ENCODE measurements around the gene CHD2.
"Not testable (repeated sequence)": the region's sequence is repeated elsewhere in the genome, so short reads cannot be mapped to it uniquely, and the experiment has no call there.

CHD2 gene

GRCh38 chr15:93037820-93038705, 137.9 kb downstream of the CHD2 start:
- DNase-seq, result peak; percentile 5

- not testable (repeated sequence) for DNase-seq
Observed at GRCh38 chr15:93039562-93040287, 139.6 kb downstream of the CHD2 start.

- no peak for DNase-seq
Observed at GRCh38 chr15:93040288-93041158, 140.4 kb downstream of the CHD2 start.

GRCh38 chr15:93041159-93041547, 141.0 kb downstream of the CHD2 start:
- no peak for DNase-seq

GRCh38 chr15:93042211-93042610, 142.1 kb downstream of the CHD2 start:
- DNase-seq, result no peak

- no peak for DNase-seq
Observed at GRCh38 chr15:93042691-93043378, 142.7 kb downstream of the CHD2 start.

GRCh38 chr15:93043621-93044300, 143.6 kb downstream of the CHD2 start:
- no peak for DNase-seq

GRCh38 chr15:93044301-93045190, 144.4 kb downstream of the CHD2 start:
- no peak for DNase-seq

- DNase-seq, result no peak
Observed at GRCh38 chr15:93045191-93045785, 145.2 kb downstream of the CHD2 start.

GRCh38 chr15:93046120-93046519, 146.0 kb downstream of the CHD2 start:
- DNase-seq, result no peak

GRCh38 chr15:93046721-93047120, 146.6 kb downstream of the CHD2 start:
- DNase-seq, result no peak

- peak; percentile 48 for DNase-seq
Observed at GRCh38 chr15:93047621-93048425, 147.7 kb downstream of the CHD2 start.

GRCh38 chr15:93048426-93048721, 148.2 kb downstream of the CHD2 start:
- DNase-seq, result no peak

GRCh38 chr15:93048759-93049161, 148.6 kb downstream of the CHD2 start:
- no peak for DNase-seq

GRCh38 chr15:93049233-93049632, 149.1 kb downstream of the CHD2 start:
- DNase-seq, result no peak

- DNase-seq, result no peak
Observed at GRCh38 chr15:93049914-93050578, 149.9 kb downstream of the CHD2 start.

GRCh38 chr15:93050648-93051047, 150.5 kb downstream of the CHD2 start:
- no peak for DNase-seq

- no peak for DNase-seq
Observed at GRCh38 chr15:93051236-93052089, 151.3 kb downstream of the CHD2 start.

Data from CD4-positive, alpha-beta T cell treated with Interleukin-15 for 1 hour (primary cell).